HEK293 (cell line): Measurements from ENCODE around the gene SH2D2A.

Experiments
- GLIS2 ChIP-seq: fragments of 450-650 bp; formaldehyde crosslinking; IDR thresholded peaks from 2 replicates; pipeline ENCODE4 v1.5.1; 2016; ENCODE audit warnings: missing biosample characterization, missing genetic modification characterization
- IKZF3 ChIP-seq: fragments of 450-650 bp; IDR thresholded peaks from 2 replicates; pipeline ENCODE4 v1.5.0; 2018; ENCODE audit warnings: missing biosample characterization, mild to moderate bottlenecking, missing genetic modification characterization, moderate library complexity
- KLF16 ChIP-seq: fragments of 450-650 bp; formaldehyde crosslinking; IDR thresholded peaks from 2 replicates; pipeline ENCODE4 v1.5.1; 2017; ENCODE audit warnings: missing biosample characterization, missing genetic modification characterization
- PRDM1 ChIP-seq: fragments of 450-650 bp; formaldehyde crosslinking; IDR thresholded peaks from 2 replicates; pipeline ENCODE4; 2016; ENCODE audit warnings: missing biosample characterization, missing genetic modification characterization
- SP2 ChIP-seq: fragments of 450-650 bp; formaldehyde crosslinking; IDR thresholded peaks from 2 replicates; pipeline ENCODE4 v1.5.1; 2016; ENCODE audit warnings: missing biosample characterization, missing genetic modification characterization
- SP7 ChIP-seq: fragments of 450-650 bp; formaldehyde crosslinking; IDR thresholded peaks from 2 replicates; pipeline ENCODE4 v1.5.1; 2016; ENCODE audit warnings: missing biosample characterization, missing genetic modification characterization
- ZBTB17 ChIP-seq: fragments of 450-650 bp; formaldehyde crosslinking; IDR thresholded peaks from 2 replicates; pipeline ENCODE4 v1.5.1; 2016; ENCODE audit warnings: missing biosample characterization, missing genetic modification characterization
- ZFHX2 ChIP-seq: fragments of 450-650 bp; formaldehyde crosslinking; conservative IDR thresholded peaks from 2 replicates; pipeline ENCODE4 v1.5.1; 2016; ENCODE audit warnings: missing biosample characterization, missing genetic modification characterization
- ZIC2 ChIP-seq: fragments of 450-650 bp; formaldehyde crosslinking; IDR thresholded peaks from 2 replicates; pipeline ENCODE4 v1.5.1; 2016; ENCODE audit warnings: missing biosample characterization, missing genetic modification characterization
- ZNF184 ChIP-seq: fragments of 450-650 bp; IDR thresholded peaks from 2 replicates; pipeline ENCODE4 v1.5.1; 2018; ENCODE audit warnings: missing biosample characterization, mild to moderate bottlenecking, missing genetic modification characterization
- ZNF292 ChIP-seq: fragments of 450-650 bp; formaldehyde crosslinking; IDR thresholded peaks from 2 replicates; pipeline ENCODE4 v1.5.1; 2016; ENCODE audit warnings: low read depth, missing biosample characterization, missing genetic modification characterization, borderline replicate concordance
- ZNF311 ChIP-seq: fragments of 450-650 bp; formaldehyde crosslinking; IDR thresholded peaks from 2 replicates; pipeline ENCODE4 v1.5.1; 2017; ENCODE audit warnings: missing biosample characterization, missing genetic modification characterization, borderline replicate concordance
- ZNF350 ChIP-seq: fragments of 450-650 bp; formaldehyde crosslinking; IDR thresholded peaks from 2 replicates; pipeline ENCODE4 v1.5.0; 2017; ENCODE audit warnings: missing biosample characterization, mild to moderate bottlenecking, missing genetic modification characterization
- ZNF423 ChIP-seq: fragments of 450-650 bp; formaldehyde crosslinking; IDR thresholded peaks from 2 replicates; pipeline ENCODE4 v1.5.1; 2016; ENCODE audit warnings: missing biosample characterization, missing genetic modification characterization
- ZNF433 ChIP-seq: fragments of 450-650 bp; formaldehyde crosslinking; IDR thresholded peaks from 2 replicates; pipeline ENCODE4 v1.5.1; 2016; ENCODE audit warnings: missing biosample characterization, missing genetic modification characterization, low read depth
- ZNF555 ChIP-seq: fragments of 450-650 bp; formaldehyde crosslinking; conservative IDR thresholded peaks from 2 replicates; pipeline ENCODE4 v1.5.1; 2017; ENCODE audit warnings: missing biosample characterization, mild to moderate bottlenecking, missing genetic modification characterization, inconsistent platforms
- ZNF629 ChIP-seq: fragments of 450-650 bp; formaldehyde crosslinking; IDR thresholded peaks from 2 replicates; pipeline ENCODE4 v1.5.1; 2017; ENCODE audit warnings: missing biosample characterization, missing genetic modification characterization
- ZNF776 ChIP-seq: fragments of 450-650 bp; formaldehyde crosslinking; IDR thresholded peaks from 2 replicates; pipeline ENCODE4 v1.5.0; 2017; ENCODE audit warnings: missing biosample characterization, missing genetic modification characterization, borderline replicate concordance
- ZNF830 ChIP-seq: fragments of 450-650 bp; IDR thresholded peaks from 2 replicates; pipeline ENCODE4 v1.5.0; 2018; ENCODE audit warnings: missing biosample characterization, missing genetic modification characterization, low read depth, mild to moderate bottlenecking, moderate library complexity
- TF ChIP-seq, protein P1 (sequence below): fragments of 450-650 bp; formaldehyde crosslinking; IDR thresholded peaks from 2 replicates; pipeline ENCODE4 v1.5.1; 2017; ENCODE audit warnings: missing biosample characterization, missing genetic modification characterization
- TF ChIP-seq, protein P2 (sequence below): fragments of 450-650 bp; formaldehyde crosslinking; IDR thresholded peaks from 2 replicates; pipeline ENCODE4 v1.5.1; 2017; ENCODE audit warnings: missing biosample characterization, missing genetic modification characterization
- TF ChIP-seq, protein P3 (sequence below): fragments of 450-650 bp; formaldehyde crosslinking; IDR thresholded peaks from 2 replicates; pipeline ENCODE4 v1.5.1; 2017; ENCODE audit warnings: missing biosample characterization, missing genetic modification characterization
- TF ChIP-seq, protein P4 (sequence below): fragments of 450-650 bp; formaldehyde crosslinking; IDR thresholded peaks from 2 replicates; pipeline ENCODE4 v1.5.1; 2016; ENCODE audit warnings: missing biosample characterization, missing genetic modification characterization, low read depth
- TF ChIP-seq, protein P5 (sequence below): fragments of 450-650 bp; formaldehyde crosslinking; IDR thresholded peaks from 2 replicates; pipeline ENCODE4 v1.5.1; 2016; ENCODE audit warnings: missing biosample characterization, missing genetic modification characterization
- TF ChIP-seq, protein P6 (sequence below): fragments of 450-650 bp; formaldehyde crosslinking; IDR thresholded peaks from 2 replicates; pipeline ENCODE4 v1.5.1; 2016; ENCODE audit warnings: missing biosample characterization, missing genetic modification characterization

SH2D2A gene

DNA sequence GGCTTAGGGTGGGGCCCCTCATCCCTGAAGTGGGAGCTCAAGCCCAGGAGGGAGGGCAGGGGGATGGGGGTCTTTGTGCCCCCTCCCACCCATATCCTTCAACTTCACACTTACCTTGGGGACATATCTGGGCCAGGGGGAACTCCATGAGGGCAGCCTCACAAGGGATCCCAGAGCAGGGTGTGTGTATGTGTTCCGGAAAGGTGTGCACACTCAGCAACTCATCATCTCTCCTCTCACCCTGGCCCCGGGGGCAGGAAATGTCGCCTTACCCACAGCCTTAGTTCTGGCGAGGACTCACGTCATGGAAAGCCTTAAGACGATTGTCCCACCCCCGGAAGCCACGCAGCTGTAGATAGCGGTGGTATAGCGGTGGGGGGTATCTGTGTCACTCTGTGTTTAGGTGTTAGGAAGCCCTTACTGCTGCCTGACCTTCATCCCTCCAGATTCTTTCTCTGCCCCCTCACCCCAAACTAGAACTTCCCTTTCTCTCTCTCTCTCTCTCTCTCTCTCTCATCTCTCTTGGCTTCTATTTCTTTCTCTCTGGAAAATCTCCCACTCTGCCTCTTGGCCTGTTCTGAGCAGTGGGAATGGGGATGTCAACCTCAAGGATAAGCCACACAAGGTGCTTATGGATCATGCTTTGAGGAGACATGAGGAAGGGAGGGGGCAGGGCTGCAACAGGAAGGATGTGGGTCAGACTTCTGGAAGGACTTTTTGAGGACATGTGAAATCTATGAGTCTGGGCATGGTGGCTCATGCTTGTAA, at the start of gene SH2D2A (continued):
- TF ChIP-seq KLF16 (tag by site-specific recombination): no peak
- peak; percentile 92 for TF ChIP-seq ZNF629
- 0 out of 2 replicates have a peak, but pooled peaks have one; percentile 29 for TF ChIP-seq ZBTB17 (tag by site-specific recombination)
- TF ChIP-seq PRDM1 (tag by site-specific recombination): 0 out of 2 replicates have a peak, but pooled peaks have one; percentile 57
- TF ChIP-seq, protein P1, sequence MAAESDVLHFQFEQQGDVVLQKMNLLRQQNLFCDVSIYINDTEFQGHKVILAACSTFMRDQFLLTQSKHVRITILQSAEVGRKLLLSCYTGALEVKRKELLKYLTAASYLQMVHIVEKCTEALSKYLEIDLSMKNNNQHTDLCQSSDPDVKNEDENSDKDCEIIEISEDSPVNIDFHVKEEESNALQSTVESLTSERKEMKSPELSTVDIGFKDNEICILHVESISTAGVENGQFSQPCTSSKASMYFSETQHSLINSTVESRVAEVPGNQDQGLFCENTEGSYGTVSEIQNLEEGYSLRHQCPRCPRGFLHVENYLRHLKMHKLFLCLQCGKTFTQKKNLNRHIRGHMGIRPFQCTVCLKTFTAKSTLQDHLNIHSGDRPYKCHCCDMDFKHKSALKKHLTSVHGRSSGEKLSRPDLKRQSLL (tag by site-specific recombination): no peak
- TF ChIP-seq ZNF423 (tag by site-specific recombination): no peak
- no peak for TF ChIP-seq ZNF776 (tag by site-specific recombination)
- TF ChIP-seq, protein P2, sequence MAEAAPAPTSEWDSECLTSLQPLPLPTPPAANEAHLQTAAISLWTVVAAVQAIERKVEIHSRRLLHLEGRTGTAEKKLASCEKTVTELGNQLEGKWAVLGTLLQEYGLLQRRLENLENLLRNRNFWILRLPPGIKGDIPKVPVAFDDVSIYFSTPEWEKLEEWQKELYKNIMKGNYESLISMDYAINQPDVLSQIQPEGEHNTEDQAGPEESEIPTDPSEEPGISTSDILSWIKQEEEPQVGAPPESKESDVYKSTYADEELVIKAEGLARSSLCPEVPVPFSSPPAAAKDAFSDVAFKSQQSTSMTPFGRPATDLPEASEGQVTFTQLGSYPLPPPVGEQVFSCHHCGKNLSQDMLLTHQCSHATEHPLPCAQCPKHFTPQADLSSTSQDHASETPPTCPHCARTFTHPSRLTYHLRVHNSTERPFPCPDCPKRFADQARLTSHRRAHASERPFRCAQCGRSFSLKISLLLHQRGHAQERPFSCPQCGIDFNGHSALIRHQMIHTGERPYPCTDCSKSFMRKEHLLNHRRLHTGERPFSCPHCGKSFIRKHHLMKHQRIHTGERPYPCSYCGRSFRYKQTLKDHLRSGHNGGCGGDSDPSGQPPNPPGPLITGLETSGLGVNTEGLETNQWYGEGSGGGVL: 0 out of 2 replicates have a peak, but pooled peaks have one; percentile 28
- no peak for TF ChIP-seq ZNF830
- TF ChIP-seq ZFHX2: peak; percentile 29; the same call in 1 of the 2 replicates
- TF ChIP-seq GLIS2 (tag by site-specific recombination): 0 out of 2 replicates have a peak, but pooled peaks have one; percentile 25
- TF ChIP-seq ZNF350 (tag by site-specific recombination): no peak
- TF ChIP-seq, protein P3, sequence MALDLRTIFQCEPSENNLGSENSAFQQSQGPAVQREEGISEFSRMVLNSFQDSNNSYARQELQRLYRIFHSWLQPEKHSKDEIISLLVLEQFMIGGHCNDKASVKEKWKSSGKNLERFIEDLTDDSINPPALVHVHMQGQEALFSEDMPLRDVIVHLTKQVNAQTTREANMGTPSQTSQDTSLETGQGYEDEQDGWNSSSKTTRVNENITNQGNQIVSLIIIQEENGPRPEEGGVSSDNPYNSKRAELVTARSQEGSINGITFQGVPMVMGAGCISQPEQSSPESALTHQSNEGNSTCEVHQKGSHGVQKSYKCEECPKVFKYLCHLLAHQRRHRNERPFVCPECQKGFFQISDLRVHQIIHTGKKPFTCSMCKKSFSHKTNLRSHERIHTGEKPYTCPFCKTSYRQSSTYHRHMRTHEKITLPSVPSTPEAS: no peak
- TF ChIP-seq ZNF555 (tag by site-specific recombination): no peak
- TF ChIP-seq, protein P4, sequence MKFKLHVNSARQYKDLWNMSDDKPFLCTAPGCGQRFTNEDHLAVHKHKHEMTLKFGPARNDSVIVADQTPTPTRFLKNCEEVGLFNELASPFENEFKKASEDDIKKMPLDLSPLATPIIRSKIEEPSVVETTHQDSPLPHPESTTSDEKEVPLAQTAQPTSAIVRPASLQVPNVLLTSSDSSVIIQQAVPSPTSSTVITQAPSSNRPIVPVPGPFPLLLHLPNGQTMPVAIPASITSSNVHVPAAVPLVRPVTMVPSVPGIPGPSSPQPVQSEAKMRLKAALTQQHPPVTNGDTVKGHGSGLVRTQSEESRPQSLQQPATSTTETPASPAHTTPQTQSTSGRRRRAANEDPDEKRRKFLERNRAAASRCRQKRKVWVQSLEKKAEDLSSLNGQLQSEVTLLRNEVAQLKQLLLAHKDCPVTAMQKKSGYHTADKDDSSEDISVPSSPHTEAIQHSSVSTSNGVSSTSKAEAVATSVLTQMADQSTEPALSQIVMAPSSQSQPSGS (tag by site-specific recombination): no peak
- TF ChIP-seq ZNF292: no peak
- TF ChIP-seq SP2 (tag by site-specific recombination): peak; percentile 26; the same call in 1 of the 2 replicates
- TF ChIP-seq ZIC2 (tag by site-specific recombination): peak; percentile 27; the same call in 1 of the 2 replicates
- TF ChIP-seq, protein P5, sequence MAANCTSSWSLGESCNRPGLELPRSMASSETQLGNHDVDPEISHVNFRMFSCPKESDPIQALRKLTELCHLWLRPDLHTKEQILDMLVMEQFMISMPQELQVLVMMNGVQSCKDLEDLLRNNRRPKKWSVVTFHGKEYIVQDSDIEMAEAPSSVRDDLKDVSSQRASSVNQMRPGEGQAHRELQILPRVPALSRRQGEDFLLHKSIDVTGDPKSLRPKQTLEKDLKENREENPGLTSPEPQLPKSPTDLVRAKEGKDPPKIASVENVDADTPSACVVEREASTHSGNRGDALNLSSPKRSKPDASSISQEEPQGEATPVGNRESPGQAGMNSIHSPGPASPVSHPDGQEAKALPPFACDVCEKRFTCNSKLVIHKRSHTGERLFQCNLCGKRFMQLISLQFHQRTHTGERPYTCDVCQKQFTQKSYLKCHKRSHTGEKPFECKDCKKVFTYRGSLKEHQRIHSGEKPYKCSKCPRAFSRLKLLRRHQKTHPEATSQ (tag by site-specific recombination): no peak
- no peak for TF ChIP-seq IKZF3 (tag by site-specific recombination)
- no peak for TF ChIP-seq SP7
- TF ChIP-seq ZNF184: no peak
- no peak for TF ChIP-seq ZNF433 (tag by site-specific recombination)
- TF ChIP-seq, protein P6, sequence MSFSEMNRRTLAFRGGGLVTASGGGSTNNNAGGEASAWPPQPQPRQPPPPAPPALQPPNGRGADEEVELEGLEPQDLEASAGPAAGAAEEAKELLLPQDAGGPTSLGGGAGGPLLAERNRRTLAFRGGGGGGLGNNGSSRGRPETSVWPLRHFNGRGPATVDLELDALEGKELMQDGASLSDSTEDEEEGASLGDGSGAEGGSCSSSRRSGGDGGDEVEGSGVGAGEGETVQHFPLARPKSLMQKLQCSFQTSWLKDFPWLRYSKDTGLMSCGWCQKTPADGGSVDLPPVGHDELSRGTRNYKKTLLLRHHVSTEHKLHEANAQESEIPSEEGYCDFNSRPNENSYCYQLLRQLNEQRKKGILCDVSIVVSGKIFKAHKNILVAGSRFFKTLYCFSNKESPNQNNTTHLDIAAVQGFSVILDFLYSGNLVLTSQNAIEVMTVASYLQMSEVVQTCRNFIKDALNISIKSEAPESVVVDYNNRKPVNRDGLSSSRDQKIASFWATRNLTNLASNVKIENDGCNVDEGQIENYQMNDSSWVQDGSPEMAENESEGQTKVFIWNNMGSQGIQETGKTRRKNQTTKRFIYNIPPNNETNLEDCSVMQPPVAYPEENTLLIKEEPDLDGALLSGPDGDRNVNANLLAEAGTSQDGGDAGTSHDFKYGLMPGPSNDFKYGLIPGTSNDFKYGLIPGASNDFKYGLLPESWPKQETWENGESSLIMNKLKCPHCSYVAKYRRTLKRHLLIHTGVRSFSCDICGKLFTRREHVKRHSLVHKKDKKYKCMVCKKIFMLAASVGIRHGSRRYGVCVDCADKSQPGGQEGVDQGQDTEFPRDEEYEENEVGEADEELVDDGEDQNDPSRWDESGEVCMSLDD (tag by site-specific recombination): no peak
- TF ChIP-seq ZNF311: no peak
